NB4 (cell line): ENCODE data around the gene FFAR4.

Experiments
- CTCF ChIP-seq: IDR thresholded peaks from one replicate; pipeline ENCODE4 v1.5.1; 2012; ENCODE audit warnings: low read depth, low read length
- MYC ChIP-seq: IDR thresholded peaks from 2 replicates; pipeline ENCODE4 v1.6.1; 2011; ENCODE audit warnings: low read depth, low read length
- POLR2A ChIP-seq: IDR thresholded peaks from 2 replicates; pipeline ENCODE4 v1.6.1; 2011; ENCODE audit warnings: mild to moderate bottlenecking; ENCODE audit not compliant: insufficient read length; ENCODE audit errors: extremely low read depth

- TF ChIP-seq MYC (no peak), CTCF (no peak), POLR2A (no peak)
These were observed 28.1 kb downstream of the FFAR4 start for GRCh38 chr10:93594518-93594917.
